Measurements from ENCODE around the gene GUCY1A1.

The GUCY1A1 gene

DNA sequence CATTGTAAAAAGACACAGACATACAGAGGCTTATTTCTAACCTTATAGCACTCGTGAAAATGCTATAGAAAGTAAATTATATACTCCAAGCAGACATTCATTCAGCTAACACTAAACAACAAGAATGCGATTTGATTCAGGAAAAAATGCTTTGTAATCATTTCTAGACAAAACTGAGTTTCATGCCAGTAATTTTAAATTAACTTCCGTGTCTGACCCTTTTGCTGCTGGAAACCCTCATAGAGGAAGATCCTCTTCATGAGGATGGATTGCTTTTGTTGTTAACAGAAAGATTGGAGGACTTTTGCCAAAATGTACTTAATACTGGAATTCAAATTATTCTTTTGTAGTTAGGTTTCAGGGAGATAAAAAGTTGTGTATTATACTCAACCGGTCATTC lies 43.3 kb downstream of the GUCY1A1 start:
- H3K27ac ChIP-seq, result no peak overlapping the region
- no peak overlapping the region for H3K4me3 ChIP-seq
- no peak for DNase-seq (ENCODE audit: low spot score)
- no peak for TF ChIP-seq CTCF (IDR thresholded peaks at IDR 0.05)

- no peak for DNase-seq (ENCODE audit: low spot score)
- TF ChIP-seq CTCF (IDR thresholded peaks at IDR 0.05), result no peak
- Histone ChIP-seq H3K4me3 (no peak overlapping the region), H3K27ac (no peak overlapping the region)
Observed at GRCh38 chr4:155711556-155711955, 44.9 kb downstream of the GUCY1A1 start.

- DNase-seq (ENCODE audit: low spot score), result no peak
- Histone ChIP-seq H3K27ac (no peak overlapping the region), H3K4me3 (no peak overlapping the region)
- TF ChIP-seq CTCF (IDR thresholded peaks at IDR 0.05), result no peak
Observed at GRCh38 chr4:155712846-155713245, 46.2 kb downstream of the GUCY1A1 start.

DNA sequence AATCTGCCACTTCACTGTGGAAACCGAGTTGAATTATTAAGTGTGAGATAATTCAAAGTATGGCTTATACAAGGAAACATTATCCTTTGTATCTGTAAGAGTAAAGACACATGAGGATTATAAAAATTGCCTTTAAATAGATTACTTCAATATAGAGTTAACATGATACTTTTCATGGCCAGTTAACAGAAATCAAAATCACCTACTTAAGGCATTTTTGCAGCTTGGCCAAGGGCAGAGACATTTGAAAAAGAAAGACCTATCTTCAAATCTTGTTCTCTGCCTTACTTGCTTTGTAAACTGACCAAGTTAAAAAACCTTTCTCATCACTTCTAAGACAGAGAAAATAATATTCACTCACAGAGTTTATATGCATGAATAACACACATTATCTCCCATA lies 47.3 kb downstream of the GUCY1A1 start:
- Histone ChIP-seq H3K27ac (no peak overlapping the region), H3K4me3 (no peak overlapping the region)
- DNase-seq (ENCODE audit: low spot score), result no peak
- TF ChIP-seq CTCF (IDR thresholded peaks at IDR 0.05), result no peak

DNA sequence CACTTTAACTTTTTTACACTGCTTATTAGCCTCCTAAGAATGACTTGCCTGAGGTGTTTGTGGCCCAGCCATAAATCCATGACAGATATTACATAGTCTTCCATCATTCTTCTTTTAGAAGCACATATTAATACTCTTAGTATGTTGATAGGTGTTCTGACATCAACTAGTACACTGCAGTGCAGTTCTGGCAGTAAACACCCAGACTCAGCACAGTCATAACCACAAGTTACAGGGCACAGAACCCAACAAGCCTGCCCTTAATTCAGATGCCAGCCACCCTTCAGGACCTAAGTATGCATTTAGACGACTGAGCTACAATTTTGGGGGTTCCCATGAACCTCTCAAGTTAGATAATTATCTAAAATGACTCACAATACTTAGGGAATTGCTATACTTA lies 55.7 kb downstream of the GUCY1A1 start:
- no peak for DNase-seq (ENCODE audit: low spot score)
- no peak overlapping the region for H3K27ac ChIP-seq
- H3K4me3 ChIP-seq, result no peak overlapping the region
- TF ChIP-seq CTCF (IDR thresholded peaks at IDR 0.05), result no peak

DNA sequence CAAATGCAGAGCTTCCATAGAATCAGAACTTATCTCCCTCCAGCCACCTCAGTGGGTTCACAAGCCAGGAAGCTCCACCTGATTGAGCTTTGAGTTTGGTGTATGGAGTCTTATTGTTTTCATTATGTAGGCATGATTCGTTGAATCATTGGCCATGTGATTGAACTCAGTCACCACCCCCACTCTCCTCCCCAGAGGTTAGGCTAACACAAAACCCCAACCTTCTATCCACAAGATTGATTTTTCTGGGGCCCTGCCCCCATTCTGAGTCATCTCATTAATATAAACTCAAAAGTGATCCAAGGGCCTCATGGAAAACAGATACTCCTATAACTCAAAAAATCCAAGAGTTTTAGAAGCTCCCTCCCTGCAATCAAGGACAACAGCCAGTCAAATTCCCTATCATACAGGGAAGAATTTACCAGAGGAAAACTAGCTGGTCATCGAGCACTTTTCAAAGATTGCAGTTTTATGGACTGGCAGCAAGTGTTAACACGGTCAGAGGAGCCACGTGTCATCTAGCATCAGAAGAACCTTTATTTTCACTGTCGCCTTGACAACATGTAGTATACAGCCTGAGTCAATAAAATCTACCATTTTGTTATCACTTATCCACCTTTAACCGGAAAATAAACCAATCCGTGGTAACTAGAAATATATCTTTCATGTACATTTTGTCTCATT lies 56.3 kb downstream of the GUCY1A1 start:
- TF ChIP-seq CTCF (IDR thresholded peaks at IDR 0.05), result no peak
- Histone ChIP-seq H3K27ac (no peak overlapping the region), H3K4me3 (no peak overlapping the region)
- no peak for DNase-seq (ENCODE audit: low spot score)

DNA sequence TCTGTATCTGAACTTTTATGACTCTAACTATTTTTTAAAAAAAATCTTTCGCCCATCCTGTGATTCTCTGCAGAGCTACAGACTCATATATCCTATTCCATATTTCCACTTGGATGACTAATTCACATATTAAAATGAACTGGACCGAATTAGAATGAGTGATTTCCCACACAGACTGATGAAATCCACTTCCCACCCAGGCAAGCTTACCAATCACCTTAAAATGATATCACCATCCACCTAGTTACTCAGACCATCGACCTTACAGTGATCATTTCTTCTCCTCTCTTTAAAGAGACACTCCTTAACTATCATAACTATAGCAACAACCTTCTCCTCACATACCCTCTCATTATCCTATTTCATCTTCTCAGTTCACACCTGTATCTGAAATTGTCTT lies 58.1 kb downstream of the GUCY1A1 start:
- no peak overlapping the region for H3K4me3 ChIP-seq
- H3K27ac ChIP-seq, result no peak overlapping the region
- TF ChIP-seq CTCF (IDR thresholded peaks at IDR 0.05), result no peak
- DNase-seq (ENCODE audit: low spot score), result no peak
